Inflammatory macrophage treated with lipopolysaccharide for 4 hours (primary cell): Measurements from ENCODE around the gene SRRM3.
"Not testable (repeated sequence)": the region's sequence is repeated elsewhere in the genome, so short reads cannot be mapped to it uniquely, and the experiment has no call there.

Experiments used
- DNase-seq: peaks from one replicate; pipeline ENCODE4 v3.0.0-alpha.2; 2020

SRRM3 gene

GRCh38 chr7:76267107-76267893 lies 65.6 kb downstream of the SRRM3 start:
- DNase-seq = no peak

GRCh38 chr7:76267894-76268183 lies 66.1 kb downstream of the SRRM3 start:
- DNase-seq = no peak

GRCh38 chr7:76268376-76268775 lies 66.7 kb downstream of the SRRM3 start:
- DNase-seq = no peak

GRCh38 chr7:76269895-76270294 lies 68.2 kb downstream of the SRRM3 start:
- DNase-seq = no peak

- not testable (repeated sequence) for DNase-seq
These were observed 69.7 kb downstream of the SRRM3 start for GRCh38 chr7:76271384-76271783.

- no peak for DNase-seq
These were observed 70.4 kb downstream of the SRRM3 start for GRCh38 chr7:76272142-76272541.

GRCh38 chr7:76272851-76273497 lies 71.3 kb downstream of the SRRM3 start:
- peak; percentile 26 for DNase-seq

- DNase-seq = no peak
These were observed 71.8 kb downstream of the SRRM3 start for GRCh38 chr7:76273503-76273902.

GRCh38 chr7:76278540-76278939 lies 76.8 kb downstream of the SRRM3 start:
- no peak for DNase-seq

- no peak for DNase-seq
These were observed 78.7 kb downstream of the SRRM3 start for GRCh38 chr7:76280408-76280807.

GRCh38 chr7:76281006-76281705 lies 79.5 kb downstream of the SRRM3 start:
- DNase-seq = no peak

- DNase-seq = no peak
These were observed 80.1 kb downstream of the SRRM3 start for GRCh38 chr7:76281706-76282343.

GRCh38 chr7:76282344-76283253 lies 80.9 kb downstream of the SRRM3 start:
- no peak for DNase-seq

GRCh38 chr7:76283254-76284159 lies 81.8 kb downstream of the SRRM3 start:
- no peak for DNase-seq

GRCh38 chr7:76285604-76286374 lies 84.1 kb downstream of the SRRM3 start:
- DNase-seq = no peak

GRCh38 chr7:76286842-76287403 lies 85.2 kb downstream of the SRRM3 start:
- no peak for DNase-seq

- not testable (repeated sequence) for DNase-seq
These were observed 89.2 kb downstream of the SRRM3 start for GRCh38 chr7:76290847-76291350.

GRCh38 chr7:76291351-76292212 lies 89.9 kb downstream of the SRRM3 start:
- DNase-seq = peak; percentile 98

- DNase-seq = peak; percentile 27
These were observed 90.5 kb downstream of the SRRM3 start for GRCh38 chr7:76292213-76292573.
